Measurements from ENCODE around the gene LRRC41.
"Not testable (repeated sequence)": the region's sequence is repeated elsewhere in the genome, so short reads cannot be mapped to it uniquely, and the experiment has no call there.

LRRC41 gene

GRCh38 chr1:46236882-46237281 lies 66.5 kb downstream of the LRRC41 start:
- no peak for DNase-seq

GRCh38 chr1:46231231-46231630 lies 72.2 kb downstream of the LRRC41 start:
- DNase-seq = not testable (repeated sequence)
